ENCODE results near the gene PARD3. TPM values are rescaled to one million over a fixed set of nuclear protein-coding genes. Genes with fewer than 3 reads are reported as not detected.

Gene PARD3
- total RNA-seq, 1 donor from 2014 or later = 35.4 TPM

DNA sequence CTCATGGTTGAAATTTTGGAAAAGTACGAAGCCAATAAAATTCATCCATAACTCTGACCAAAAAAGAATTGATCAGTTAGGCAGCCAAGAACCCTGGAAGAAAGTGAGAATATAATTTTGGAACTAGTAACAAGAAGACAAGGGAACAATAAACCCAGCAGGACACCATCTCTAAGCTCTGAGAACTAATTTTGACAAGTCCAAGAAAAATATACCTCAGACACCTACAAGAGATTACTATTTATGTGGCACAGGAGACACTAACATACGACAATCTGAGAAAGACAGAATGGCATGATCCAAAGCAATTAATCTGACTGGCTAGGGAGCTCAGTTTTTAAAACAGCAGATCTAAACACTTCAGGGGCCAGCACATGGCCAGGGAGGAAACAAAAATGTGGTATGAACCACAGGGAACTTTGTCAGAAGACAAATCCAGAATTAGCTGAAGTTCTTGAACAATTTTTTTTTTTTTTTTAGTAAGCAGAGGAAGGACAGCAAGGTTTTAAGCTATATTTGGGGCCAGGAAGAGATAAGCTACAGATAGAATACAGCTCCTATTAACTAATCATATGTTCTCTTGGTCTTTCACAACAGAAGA lies 38.9 kb downstream of the PARD3 start:
- Histone ChIP-seq H2AFZ (ENCODE audit: low read depth, low read length) (no peak overlapping the region), H3K79me2 (ENCODE audit: insufficient read depth, low read length) (peaks cover 64% of the 10 kb centered on the region), H3K9ac (ENCODE audit: low read length) (no peak overlapping the region), H3K27me3 (ENCODE audit: insufficient read depth, low read length) (no peaks in the 10 kb centered on the region), H3K4me2 (ENCODE audit: low read length) (no peak overlapping the region), H3K4me1 (ENCODE audit: insufficient read depth, low read length) (peaks cover 8% of the 10 kb centered on the region), H3K36me3 (ENCODE audit: insufficient read depth, low read length) (no peaks in the 10 kb centered on the region), H3K4me3 (ENCODE audit: insufficient read depth, low read depth, low read length) (no peak overlapping the region), H4K20me1 (ENCODE audit: insufficient read depth, low read length) (peaks cover 69% of the 10 kb centered on the region), H3K9me3 (ENCODE audit: insufficient read depth, low read depth, low read length) (no peaks in the 10 kb centered on the region), H3K27ac (ENCODE audit: low read depth, low read length) (no peak overlapping the region)
- DNase-seq (ENCODE audit: low read depth) (no peak), FAIRE-seq (no peak)
- H3K4me3 Mint-ChIP-seq (ENCODE audit: unreplicated experiment) = no peak overlapping the region
- no peaks in the 10 kb centered on the region for H3K36me3 Mint-ChIP-seq (ENCODE audit: low read depth, unreplicated experiment)
- H3K27ac Mint-ChIP-seq (ENCODE audit: unreplicated experiment) = peak overlapping the region; percentile 12
- peaks cover 17% of the 10 kb centered on the region for H3K4me1 Mint-ChIP-seq (ENCODE audit: low read depth, unreplicated experiment)
- TF ChIP-seq EZH2 (IDR thresholded peaks at IDR 0.05; ENCODE audit: insufficient read depth, low read length) = no peak
- TF ChIP-seq, protein P1, sequence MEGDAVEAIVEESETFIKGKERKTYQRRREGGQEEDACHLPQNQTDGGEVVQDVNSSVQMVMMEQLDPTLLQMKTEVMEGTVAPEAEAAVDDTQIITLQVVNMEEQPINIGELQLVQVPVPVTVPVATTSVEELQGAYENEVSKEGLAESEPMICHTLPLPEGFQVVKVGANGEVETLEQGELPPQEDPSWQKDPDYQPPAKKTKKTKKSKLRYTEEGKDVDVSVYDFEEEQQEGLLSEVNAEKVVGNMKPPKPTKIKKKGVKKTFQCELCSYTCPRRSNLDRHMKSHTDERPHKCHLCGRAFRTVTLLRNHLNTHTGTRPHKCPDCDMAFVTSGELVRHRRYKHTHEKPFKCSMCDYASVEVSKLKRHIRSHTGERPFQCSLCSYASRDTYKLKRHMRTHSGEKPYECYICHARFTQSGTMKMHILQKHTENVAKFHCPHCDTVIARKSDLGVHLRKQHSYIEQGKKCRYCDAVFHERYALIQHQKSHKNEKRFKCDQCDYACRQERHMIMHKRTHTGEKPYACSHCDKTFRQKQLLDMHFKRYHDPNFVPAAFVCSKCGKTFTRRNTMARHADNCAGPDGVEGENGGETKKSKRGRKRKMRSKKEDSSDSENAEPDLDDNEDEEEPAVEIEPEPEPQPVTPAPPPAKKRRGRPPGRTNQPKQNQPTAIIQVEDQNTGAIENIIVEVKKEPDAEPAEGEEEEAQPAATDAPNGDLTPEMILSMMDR (IDR thresholded peaks at IDR 0.05; ENCODE audit: insufficient read depth, low read depth, low read length) = no peak
- H3K9me3 Mint-ChIP-seq (ENCODE audit: unreplicated experiment) = no peaks in the 10 kb centered on the region
- no peaks in the 10 kb centered on the region for H3K27me3 Mint-ChIP-seq (ENCODE audit: low read depth, unreplicated experiment)

DNA sequence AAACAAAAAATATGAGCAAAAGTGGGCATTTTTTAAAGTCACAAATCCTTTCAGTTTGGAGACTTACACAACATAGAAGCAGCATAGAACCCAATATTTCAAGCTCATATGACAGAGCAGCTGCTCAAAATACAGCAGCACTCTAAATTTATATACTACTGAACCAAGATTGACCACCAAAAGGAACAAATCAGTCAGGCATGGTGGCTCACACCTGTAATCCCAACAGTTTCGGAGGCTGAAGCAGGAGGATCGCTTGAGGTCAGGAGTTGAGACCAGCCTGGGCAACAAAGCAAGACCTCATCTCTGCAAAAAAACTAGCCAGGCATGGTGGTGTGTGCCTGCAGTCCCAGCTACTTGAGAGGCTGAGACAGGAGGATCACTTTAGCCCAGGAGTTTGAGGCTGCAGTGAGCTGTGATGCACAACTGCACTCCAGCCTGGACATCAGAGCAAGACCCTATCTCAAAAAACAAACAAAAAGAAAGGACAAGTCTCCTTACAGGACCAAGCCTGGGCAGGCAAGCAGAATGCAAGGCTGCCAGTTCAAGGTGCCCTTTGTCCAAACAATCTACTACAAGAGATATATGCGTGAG lies 40.0 kb downstream of the PARD3 start:
- no peaks in the 10 kb centered on the region for H3K36me3 Mint-ChIP-seq (ENCODE audit: low read depth, unreplicated experiment)
- H3K4me2 ChIP-seq (ENCODE audit: low read length) = no peak overlapping the region
- no peak for TF ChIP-seq EZH2 (IDR thresholded peaks at IDR 0.05; ENCODE audit: insufficient read depth, low read length)
- TF ChIP-seq, protein P1 (IDR thresholded peaks at IDR 0.05; ENCODE audit: insufficient read depth, low read depth, low read length) = no peak
- H3K79me2 ChIP-seq (ENCODE audit: insufficient read depth, low read length) = peaks cover 73% of the 10 kb centered on the region
- H3K27me3 Mint-ChIP-seq (ENCODE audit: low read depth, unreplicated experiment) = no peaks in the 10 kb centered on the region
- H3K4me1 ChIP-seq (ENCODE audit: insufficient read depth, low read length) = peaks cover 4% of the 10 kb centered on the region
- no peak overlapping the region for H3K27ac ChIP-seq (ENCODE audit: low read depth, low read length)
- H3K4me3 Mint-ChIP-seq (ENCODE audit: unreplicated experiment) = no peak overlapping the region
- no peak overlapping the region for H3K9ac ChIP-seq (ENCODE audit: low read length)
- H3K27ac Mint-ChIP-seq (ENCODE audit: unreplicated experiment) = peak overlapping the region; percentile 23
- no peak for FAIRE-seq
- H3K36me3 ChIP-seq (ENCODE audit: insufficient read depth, low read length) = no peaks in the 10 kb centered on the region
- H3K4me1 Mint-ChIP-seq (ENCODE audit: low read depth, unreplicated experiment) = peaks cover 14% of the 10 kb centered on the region
- H2AFZ ChIP-seq (ENCODE audit: low read depth, low read length) = no peak overlapping the region
- H3K9me3 Mint-ChIP-seq (ENCODE audit: unreplicated experiment) = no peaks in the 10 kb centered on the region
- peaks cover 73% of the 10 kb centered on the region for H4K20me1 ChIP-seq (ENCODE audit: insufficient read depth, low read length)
- no peak for DNase-seq (ENCODE audit: low read depth)
- H3K27me3 ChIP-seq (ENCODE audit: insufficient read depth, low read length) = no peaks in the 10 kb centered on the region
- H3K4me3 ChIP-seq (ENCODE audit: insufficient read depth, low read depth, low read length) = no peak overlapping the region
- H3K9me3 ChIP-seq (ENCODE audit: insufficient read depth, low read depth, low read length) = no peaks in the 10 kb centered on the region

Data from astrocyte (in vitro differentiated cells and primary cell).